ENCODE results near the gene AQR. TPM values are rescaled to one million over a fixed set of nuclear protein-coding genes. Genes with fewer than 3 reads are reported as not detected.

AQR gene
- total and polyA plus RNA-seq, 11 donors: 5.3 to 16.0 (median 12.0) TPM

DNA sequence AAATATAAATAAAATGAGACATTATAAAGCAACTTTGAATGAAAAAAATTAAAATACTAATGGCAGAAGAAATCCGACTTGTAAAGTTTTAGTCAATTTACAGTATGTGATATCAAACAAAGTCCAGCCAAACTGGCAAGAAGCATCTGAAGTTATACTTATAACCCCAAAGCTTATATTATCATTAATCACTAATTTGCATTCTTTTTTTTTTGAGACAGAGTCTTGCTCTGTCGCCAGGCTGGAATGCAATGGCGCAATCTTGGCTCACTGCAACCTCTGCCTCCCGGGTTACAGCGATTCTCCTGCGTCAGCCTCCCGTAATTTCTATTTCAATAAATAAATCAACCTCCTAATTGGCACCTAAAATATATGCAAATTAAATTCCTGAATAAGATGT, 80.1 kb downstream of the AQR start:
- Histone ChIP-seq H3K27ac (no peak overlapping the region), H3K4me3 (no peak overlapping the region), H3K36me3 (peaks cover 0 to 99% (median 90%) of the 10 kb centered on the region in 9 donors), H3K9me3 (peaks cover 0 to 14% (median 6%) of the 10 kb centered on the region in 12 donors), H3K4me1 (no peaks in the 10 kb centered on the region), H3K27me3 (no peaks in the 10 kb centered on the region)
- WGBS, 4 donors: 92 to 98% (median 97%) methylated on average over 7 of the region's 7 CpGs
- intact Hi-C loops (cut with DNase I): no loop called here
- no peak for ATAC-seq
- TF ChIP-seq POLR2A (IDR thresholded peaks at IDR 0.05): no peak
- TF ChIP-seq, protein P1, sequence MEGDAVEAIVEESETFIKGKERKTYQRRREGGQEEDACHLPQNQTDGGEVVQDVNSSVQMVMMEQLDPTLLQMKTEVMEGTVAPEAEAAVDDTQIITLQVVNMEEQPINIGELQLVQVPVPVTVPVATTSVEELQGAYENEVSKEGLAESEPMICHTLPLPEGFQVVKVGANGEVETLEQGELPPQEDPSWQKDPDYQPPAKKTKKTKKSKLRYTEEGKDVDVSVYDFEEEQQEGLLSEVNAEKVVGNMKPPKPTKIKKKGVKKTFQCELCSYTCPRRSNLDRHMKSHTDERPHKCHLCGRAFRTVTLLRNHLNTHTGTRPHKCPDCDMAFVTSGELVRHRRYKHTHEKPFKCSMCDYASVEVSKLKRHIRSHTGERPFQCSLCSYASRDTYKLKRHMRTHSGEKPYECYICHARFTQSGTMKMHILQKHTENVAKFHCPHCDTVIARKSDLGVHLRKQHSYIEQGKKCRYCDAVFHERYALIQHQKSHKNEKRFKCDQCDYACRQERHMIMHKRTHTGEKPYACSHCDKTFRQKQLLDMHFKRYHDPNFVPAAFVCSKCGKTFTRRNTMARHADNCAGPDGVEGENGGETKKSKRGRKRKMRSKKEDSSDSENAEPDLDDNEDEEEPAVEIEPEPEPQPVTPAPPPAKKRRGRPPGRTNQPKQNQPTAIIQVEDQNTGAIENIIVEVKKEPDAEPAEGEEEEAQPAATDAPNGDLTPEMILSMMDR (IDR thresholded peaks at IDR 0.05): no peak
- no peak for DNase-seq

DNA sequence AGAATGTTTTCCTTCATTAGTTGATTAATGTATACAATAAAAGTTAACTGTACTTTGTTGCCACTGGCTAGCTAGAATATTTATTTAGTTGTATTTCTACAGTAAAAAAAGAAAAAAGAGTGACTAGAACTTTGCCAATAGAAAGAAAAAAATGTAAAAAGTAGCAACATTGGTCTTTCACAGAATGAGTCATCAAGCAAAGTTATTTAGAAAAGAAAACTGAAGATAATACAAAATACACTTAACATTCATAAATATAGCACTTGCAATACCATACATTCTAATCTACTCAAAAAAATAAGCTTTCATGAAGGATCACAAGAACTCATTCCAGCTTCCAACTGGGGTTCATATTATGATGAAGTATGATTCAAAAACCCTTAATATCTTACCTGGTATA, 83.4 kb downstream of the AQR start:
- Histone ChIP-seq H3K27ac (no peak overlapping the region), H3K36me3 (peaks cover 0 to 100% (median 95%) of the 10 kb centered on the region in 9 donors), H3K4me3 (no peak overlapping the region), H3K9me3 (no peaks in the 10 kb centered on the region), H3K27me3 (no peaks in the 10 kb centered on the region), H3K4me1 (no peaks in the 10 kb centered on the region)
- no peak for ATAC-seq
- intact Hi-C loops (cut with DNase I): no loop called here
- TF ChIP-seq, protein P1 (IDR thresholded peaks at IDR 0.05): no peak
- TF ChIP-seq POLR2A (IDR thresholded peaks at IDR 0.05): no peak
- DNase-seq: no peak

DNA sequence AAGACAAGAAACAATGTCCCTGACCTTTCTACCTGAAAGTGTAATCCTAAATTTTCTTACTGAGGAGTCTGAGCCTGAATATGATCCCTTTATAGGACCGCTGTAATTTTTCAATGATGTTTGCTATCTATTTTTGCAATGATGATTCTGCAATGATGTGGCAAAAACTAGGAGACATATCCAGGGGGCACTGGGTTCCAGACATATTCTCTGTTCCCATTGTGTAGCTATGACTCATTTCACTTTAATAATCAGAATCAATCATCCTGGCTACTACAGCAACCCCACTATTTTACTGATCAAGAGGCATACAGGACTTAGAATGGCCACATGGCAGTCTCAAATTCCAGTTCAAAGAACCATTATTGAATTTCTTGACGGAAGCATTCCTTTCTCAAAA, 85.9 kb downstream of the AQR start:
- no peak for DNase-seq
- no peaks in the 10 kb centered on the region for H3K4me1 ChIP-seq
- H3K27me3 ChIP-seq: no peaks in the 10 kb centered on the region
- H3K9me3 ChIP-seq: no peaks in the 10 kb centered on the region
- intact Hi-C loops (cut with DNase I): no loop called here
- H3K36me3 ChIP-seq: peaks cover 0 to 100% (median 83%) of the 10 kb centered on the region in 9 donors
- TF ChIP-seq, protein P1 (IDR thresholded peaks at IDR 0.05): no peak
- no peak for TF ChIP-seq POLR2A (IDR thresholded peaks at IDR 0.05)
- ATAC-seq: no peak
- H3K4me3 ChIP-seq: no peak overlapping the region
- WGBS, 4 donors: 97 to 98% (median 97%) methylated on average over 2 of the region's 2 CpGs
- H3K27ac ChIP-seq: no peak overlapping the region

DNA sequence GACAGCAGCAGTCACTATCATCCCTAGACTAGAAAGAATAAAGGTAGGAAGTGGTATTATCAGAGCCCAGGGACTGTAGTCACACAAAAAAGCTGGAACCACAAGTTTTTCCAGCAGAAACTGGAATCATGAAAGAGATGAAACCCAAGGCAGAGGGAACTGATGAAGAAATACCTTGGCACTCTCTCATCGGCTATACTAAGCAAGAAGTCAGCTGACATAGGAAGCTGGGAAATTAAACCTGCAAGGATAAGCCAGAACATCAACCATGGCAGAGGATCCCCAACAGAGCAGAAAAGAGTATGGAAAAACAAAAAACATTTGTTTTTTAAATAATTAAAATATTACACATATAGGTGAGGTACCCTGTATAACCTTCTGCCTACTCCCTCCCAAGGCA, 86.5 kb downstream of the AQR start:
- intact Hi-C loops (cut with DNase I): no loop called here
- Histone ChIP-seq H3K4me3 (no peak overlapping the region), H3K9me3 (no peaks in the 10 kb centered on the region), H3K27me3 (no peaks in the 10 kb centered on the region), H3K36me3 (peaks cover 0 to 99% (median 83%) of the 10 kb centered on the region in 9 donors), H3K4me1 (no peaks in the 10 kb centered on the region), H3K27ac (no peak overlapping the region)
- WGBS, 4 donors: 67 to 77% (median 67%) methylated on average over 1 of the region's 1 CpG
- DNase-seq: no peak
- TF ChIP-seq, protein P1 (IDR thresholded peaks at IDR 0.05): no peak
- TF ChIP-seq POLR2A (IDR thresholded peaks at IDR 0.05): no peak
- ATAC-seq: peak in 1 of 4 donors; percentile 45

Data from heart left ventricle (tissue), 16 donors.